Heart left ventricle (tissue), 13 donors: ENCODE data around the gene DLL1.

Source experiments
- POLR2A ChIP-seq, 2 donors: fragments of 450-650 bp; IDR thresholded peaks; one replicate each; pipeline ENCODE4 v1.6.1; 2017; ENCODE audit warnings: antibody characterized with exemption in 2 of 2, mild to moderate bottlenecking in 2 of 2, moderate library complexity in 2 of 2
- TF ChIP-seq, protein P1 (sequence below), 12 donors: fragments of 200-600 bp; sonication (generic) in 4 of 12; IDR thresholded peaks; one replicate each; pipeline versions ENCODE4 v1.5.0 to v1.8.0; 2018 to 2022; ENCODE audit warnings: antibody characterized with exemption in 12 of 12, mild to moderate bottlenecking in 5 of 12
- donor health status: ischemic (EF 13 %, LVEDD 7.1; RV severe dilation, severe dysfunction).
- donor health status: DM: no; HTN: yes; CAD: no.
- donor health status: DM: no; HTN: no; CAD: no.
- donor health status: ischemic (EF 25% LVEDD 6.9; RV normal size, moderate dysfunction).
- donor health status: ischemic (EF 25% LVEDD 5.7; RV mildly dilated, moderate dysfunction).
- donor health status: ischemic (EF 35%, LVEDD 5.7; RV mildly dilated, moderate dysfunction).
- donor health status: nonischemic (EF 11% LVEDD 7.7; RV severe dilation, severe dysfunction).
- donor health status: DM: yes; HTN: yes; CAD: no.
- donor health status: PGD.
- donor health status: ischemic (EF 29% LVEDD 5.4; RV normal size, mild dysfunction).
- donor health status: nonischemic (EF 23%, LVEDD 6.1; RV moderate dilation, normal function).

DNA sequence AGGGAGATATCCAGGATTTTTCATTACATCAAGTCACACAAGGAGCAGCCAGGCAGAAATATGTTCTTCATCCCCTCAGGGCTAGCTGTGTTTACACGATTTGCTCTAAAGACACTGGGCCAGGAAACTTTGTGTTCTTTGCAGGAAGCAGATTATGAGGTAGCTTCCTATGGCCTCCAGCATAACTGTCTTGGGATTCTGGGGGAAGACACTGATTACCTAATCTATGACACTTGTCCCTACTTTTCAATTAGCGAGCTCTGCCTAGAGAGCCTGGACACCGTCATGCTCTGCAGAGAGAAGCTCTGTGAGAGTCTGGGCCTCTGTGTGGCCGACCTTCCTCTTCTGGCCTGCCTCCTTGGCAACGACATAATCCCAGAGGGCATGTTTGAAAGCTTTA, 26.8 kb upstream of the DLL1 start:
- TF ChIP-seq, protein P1, sequence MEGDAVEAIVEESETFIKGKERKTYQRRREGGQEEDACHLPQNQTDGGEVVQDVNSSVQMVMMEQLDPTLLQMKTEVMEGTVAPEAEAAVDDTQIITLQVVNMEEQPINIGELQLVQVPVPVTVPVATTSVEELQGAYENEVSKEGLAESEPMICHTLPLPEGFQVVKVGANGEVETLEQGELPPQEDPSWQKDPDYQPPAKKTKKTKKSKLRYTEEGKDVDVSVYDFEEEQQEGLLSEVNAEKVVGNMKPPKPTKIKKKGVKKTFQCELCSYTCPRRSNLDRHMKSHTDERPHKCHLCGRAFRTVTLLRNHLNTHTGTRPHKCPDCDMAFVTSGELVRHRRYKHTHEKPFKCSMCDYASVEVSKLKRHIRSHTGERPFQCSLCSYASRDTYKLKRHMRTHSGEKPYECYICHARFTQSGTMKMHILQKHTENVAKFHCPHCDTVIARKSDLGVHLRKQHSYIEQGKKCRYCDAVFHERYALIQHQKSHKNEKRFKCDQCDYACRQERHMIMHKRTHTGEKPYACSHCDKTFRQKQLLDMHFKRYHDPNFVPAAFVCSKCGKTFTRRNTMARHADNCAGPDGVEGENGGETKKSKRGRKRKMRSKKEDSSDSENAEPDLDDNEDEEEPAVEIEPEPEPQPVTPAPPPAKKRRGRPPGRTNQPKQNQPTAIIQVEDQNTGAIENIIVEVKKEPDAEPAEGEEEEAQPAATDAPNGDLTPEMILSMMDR (IDR thresholded peaks at IDR 0.05), result no peak
- TF ChIP-seq POLR2A (IDR thresholded peaks at IDR 0.05), result no peak
